Effector CD8-positive, alpha-beta T cell (primary cell): ENCODE measurements around the gene TMEM219.
"Not testable (repeated sequence)": the region's sequence is repeated elsewhere in the genome, so short reads cannot be mapped to it uniquely, and the experiment has no call there.

Source experiments
- DNase-seq: peaks from one replicate; lab custom pipeline; 2025; lab: John Stamatoyannopoulos, UW

TMEM219 gene

GRCh38 chr16:30011714-30012504 lies 50.0 kb downstream of the TMEM219 start:
- no peak for DNase-seq

- not testable (repeated sequence) for DNase-seq
Measured at GRCh38 chr16:30012598-30012997, 50.7 kb downstream of the TMEM219 start.

- not testable (repeated sequence) for DNase-seq
Measured at GRCh38 chr16:30015450-30015849, 53.6 kb downstream of the TMEM219 start.

GRCh38 chr16:30016555-30017276 lies 54.8 kb downstream of the TMEM219 start:
- DNase-seq, result no peak

- no peak for DNase-seq
Measured at GRCh38 chr16:30017277-30017656, 55.4 kb downstream of the TMEM219 start.

- not testable (repeated sequence) for DNase-seq
Measured at GRCh38 chr16:30017937-30018336, 56.1 kb downstream of the TMEM219 start.

- no peak for DNase-seq
Measured at GRCh38 chr16:30018731-30019158, 56.9 kb downstream of the TMEM219 start.
